Measurements from ENCODE around the gene SMIM45.
A peak's percentile ranks its signal among the peaks of the same experiment; 100 is the strongest.

The SMIM45 gene

GRCh38 chr22:41969110-41969646 is 17.2 kb downstream of the SMIM45 start, which contains the start of gene SEPTIN3:
TSS of gene SEPTIN3 (plus strand) at chr22:41969443. CDS start at chr22:41971493, 2,050 bp downstream.
- DNase-seq (ENCODE audit: low read depth in 2 of 2) = no peak

GRCh38 chr22:41970601-41971000 is 18.7 kb downstream of the SMIM45 start:
- DNase-seq (ENCODE audit: low read depth in 2 of 2) = no peak

- DNase-seq (ENCODE audit: low read depth in 2 of 2) = no peak
These were observed 19.5 kb downstream of the SMIM45 start for GRCh38 chr22:41971431-41971830.

GRCh38 chr22:41974691-41975290 is 22.8 kb downstream of the SMIM45 start:
- DNase-seq (ENCODE audit: low read depth in 2 of 2) = no peak

- no peak for DNase-seq (ENCODE audit: low read depth in 2 of 2)
These were observed 23.5 kb downstream of the SMIM45 start for GRCh38 chr22:41975299-41976069.

- DNase-seq (ENCODE audit: low read depth in 2 of 2) = peak in 1 of 2 donors; percentile 34
These were observed 24.3 kb downstream of the SMIM45 start for GRCh38 chr22:41976070-41976901.

GRCh38 chr22:41976961-41977566 is 25.1 kb downstream of the SMIM45 start:
- no peak for DNase-seq (ENCODE audit: low read depth in 2 of 2)

- DNase-seq (ENCODE audit: low read depth in 2 of 2) = no peak
These were observed 26.8 kb downstream of the SMIM45 start for GRCh38 chr22:41978732-41979131.

GRCh38 chr22:41979423-41980250 is 27.7 kb downstream of the SMIM45 start:
- DNase-seq (ENCODE audit: low read depth in 2 of 2) = no peak

- no peak for DNase-seq (ENCODE audit: low read depth in 2 of 2)
These were observed 30.9 kb downstream of the SMIM45 start for GRCh38 chr22:41982865-41983264.

GRCh38 chr22:41983513-41984405 is 31.8 kb downstream of the SMIM45 start:
- DNase-seq (ENCODE audit: low read depth in 2 of 2) = no peak

- DNase-seq (ENCODE audit: low read depth in 2 of 2) = no peak
These were observed 35.3 kb downstream of the SMIM45 start for GRCh38 chr22:41987276-41987675.

- no peak for DNase-seq (ENCODE audit: low read depth in 2 of 2)
These were observed 37.3 kb downstream of the SMIM45 start for GRCh38 chr22:41989246-41989645.

GRCh38 chr22:41991111-41991510 is 39.2 kb downstream of the SMIM45 start:
- DNase-seq (ENCODE audit: low read depth in 2 of 2) = no peak

- no peak for DNase-seq (ENCODE audit: low read depth in 2 of 2)
These were observed 40.5 kb downstream of the SMIM45 start for GRCh38 chr22:41992496-41992895.

- DNase-seq (ENCODE audit: low read depth in 2 of 2) = no peak
These were observed 43.3 kb downstream of the SMIM45 start for GRCh38 chr22:41995211-41995610.

- no peak for DNase-seq (ENCODE audit: low read depth in 2 of 2)
These were observed 44.9 kb downstream of the SMIM45 start for GRCh38 chr22:41996826-41997225.

GRCh38 chr22:41998361-41999261 is 46.7 kb downstream of the SMIM45 start, which contains the start of gene WBP2NL:
TSS of gene WBP2NL (plus strand) at chr22:41998788. CDS start at chr22:41998819, 31 bp downstream.
- DNase-seq (ENCODE audit: low read depth in 2 of 2) = peak; percentile 82 to 86

GRCh38 chr22:42000466-42000865 is 48.5 kb downstream of the SMIM45 start:
- DNase-seq (ENCODE audit: low read depth in 2 of 2) = no peak
